Mesodermal cell (in vitro differentiated cells): ENCODE data around the gene ZSCAN10.
"Not testable (repeated sequence)": the region's sequence is repeated elsewhere in the genome, so short reads cannot be mapped to it uniquely, and the experiment has no call there.

ENCODE experiments used
- H3K27ac ChIP-seq: 2 replicates; pipeline ENCODE4 v1.7.0; 2013; ENCODE audit warnings: mild to moderate bottlenecking, low read depth, low read length, moderate library complexity; ENCODE audit not compliant: severe bottlenecking
- H3K36me3 ChIP-seq: 2 replicates; pipeline ENCODE4 v1.7.1; 2013; ENCODE audit warnings: mild to moderate bottlenecking, low read length, moderate library complexity; ENCODE audit not compliant: control insufficient read depth, insufficient read depth
- H3K4me1 ChIP-seq: one replicate; pipeline ENCODE4 v1.7.1; 2013; ENCODE audit warnings: mild to moderate bottlenecking, low read length; ENCODE audit not compliant: insufficient read depth, control insufficient read depth, poor library complexity, severe bottlenecking
- H3K4me3 ChIP-seq: 2 replicates; pipeline ENCODE4 v1.7.0; 2013; ENCODE audit warnings: low read length, control low read depth, mild to moderate bottlenecking; ENCODE audit not compliant: insufficient read depth, poor library complexity, severe bottlenecking; ENCODE audit errors: extremely low read depth
- H3K9me3 ChIP-seq: 2 replicates; pipeline ENCODE4 v1.7.1; 2013; ENCODE audit warnings: mild to moderate bottlenecking, low read length, moderate library complexity; ENCODE audit not compliant: control insufficient read depth
- WGBS, 2 experiments: methylation state at CpG; one replicate each; pipeline ENCODE4 v1.1.5; 2013; ENCODE audit warnings: missing lambda C conversion rate in 2 of 2; ENCODE audit not compliant: insufficient coverage in 2 of 2; 5-methylcytosine and 5-hydroxymethylcytosine counted together

Gene ZSCAN10

GRCh38 chr16:3142770-3143169, 43.7 kb upstream of the ZSCAN10 start:
- H3K9me3 ChIP-seq: no peaks in the 10 kb centered on the region
- peaks cover 31% of the 10 kb centered on the region for H3K36me3 ChIP-seq
- H3K4me3 ChIP-seq: no peak overlapping the region
- no peak overlapping the region for H3K27ac ChIP-seq
- WGBS, 2 experiments: 97% methylated on average over 11 to 12 of the region's 13 CpGs
- H3K4me1 ChIP-seq: peaks cover 16% of the 10 kb centered on the region

GRCh38 chr16:3142327-3142726, 43.2 kb upstream of the ZSCAN10 start:
- no peak overlapping the region for H3K27ac ChIP-seq
- H3K36me3 ChIP-seq: peaks cover 36% of the 10 kb centered on the region
- WGBS, 2 experiments: 95 to 97% methylated on average over 19 to 20 of the region's 22 CpGs
- no peaks in the 10 kb centered on the region for H3K9me3 ChIP-seq
- peaks cover 16% of the 10 kb centered on the region for H3K4me1 ChIP-seq
- H3K4me3 ChIP-seq: no peak overlapping the region

DNA sequence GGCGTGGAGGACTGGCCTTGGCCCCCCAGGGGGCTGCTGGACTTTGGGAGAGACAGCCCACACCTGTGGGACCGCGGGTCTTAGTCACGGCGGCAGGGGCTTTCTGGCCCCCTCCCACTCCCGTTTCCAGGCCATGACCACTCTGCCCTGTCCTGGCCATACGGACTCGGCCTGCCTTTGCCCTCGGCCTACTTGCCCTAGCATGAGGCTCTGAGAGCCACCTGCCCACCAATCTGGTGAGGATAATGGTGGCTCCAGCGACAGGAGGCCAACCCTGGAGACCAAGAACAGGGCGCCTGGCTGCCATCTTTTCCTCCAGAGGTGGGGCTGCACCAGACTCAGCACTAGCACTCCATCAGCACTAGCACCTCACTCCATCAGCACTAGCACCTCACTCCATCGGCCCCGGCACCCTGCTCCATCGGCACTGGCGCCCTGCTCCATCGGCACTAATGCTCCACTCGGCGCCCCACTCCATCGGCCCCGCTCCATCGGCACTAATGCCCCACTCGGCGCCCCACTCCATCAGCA, 42.8 kb upstream of the ZSCAN10 start:
- WGBS, 2 experiments: 93 to 94% methylated on average over 12 to 23 of the region's 23 CpGs

GRCh38 chr16:3140603-3141427, 41.7 kb upstream of the ZSCAN10 start:
- Histone ChIP-seq H3K4me3 (no peak overlapping the region), H3K4me1 (peaks cover 21% of the 10 kb centered on the region), H3K36me3 (peaks cover 42% of the 10 kb centered on the region), H3K9me3 (no peaks in the 10 kb centered on the region), H3K27ac (no peak overlapping the region)
- WGBS, 2 experiments: 96 to 97% methylated on average over 68 to 69 of the region's 69 CpGs

More for the DNA sequence above, 42.8 kb upstream of the ZSCAN10 start:
- Histone ChIP-seq H3K4me1 (peaks cover 16% of the 10 kb centered on the region), H3K27ac (no peak overlapping the region), H3K36me3 (peaks cover 39% of the 10 kb centered on the region), H3K9me3 (no peaks in the 10 kb centered on the region), H3K4me3 (no peak overlapping the region)

DNA sequence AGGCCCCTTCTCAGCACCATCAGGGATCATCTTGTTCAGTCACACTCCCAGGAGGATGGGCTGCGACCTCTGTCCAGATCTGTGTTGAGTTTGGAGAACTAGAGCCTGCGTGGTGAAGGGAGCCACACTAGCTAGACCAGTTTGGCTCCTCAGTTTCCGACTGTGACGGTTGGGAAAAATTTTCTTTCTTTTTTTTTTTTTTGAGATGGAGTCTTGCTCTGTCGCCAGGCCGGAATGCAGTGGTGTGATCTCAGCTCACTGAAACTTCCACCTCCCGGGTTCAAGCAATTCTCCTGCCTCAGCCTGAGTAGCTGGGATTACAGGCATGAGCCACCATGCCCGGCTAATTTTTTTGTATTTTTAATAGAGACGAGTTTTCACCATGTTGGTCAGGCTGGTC, 40.5 kb upstream of the ZSCAN10 start:
- 92 to 94% methylated on average over 9 of the region's 9 CpGs for WGBS, 2 experiments

DNA sequence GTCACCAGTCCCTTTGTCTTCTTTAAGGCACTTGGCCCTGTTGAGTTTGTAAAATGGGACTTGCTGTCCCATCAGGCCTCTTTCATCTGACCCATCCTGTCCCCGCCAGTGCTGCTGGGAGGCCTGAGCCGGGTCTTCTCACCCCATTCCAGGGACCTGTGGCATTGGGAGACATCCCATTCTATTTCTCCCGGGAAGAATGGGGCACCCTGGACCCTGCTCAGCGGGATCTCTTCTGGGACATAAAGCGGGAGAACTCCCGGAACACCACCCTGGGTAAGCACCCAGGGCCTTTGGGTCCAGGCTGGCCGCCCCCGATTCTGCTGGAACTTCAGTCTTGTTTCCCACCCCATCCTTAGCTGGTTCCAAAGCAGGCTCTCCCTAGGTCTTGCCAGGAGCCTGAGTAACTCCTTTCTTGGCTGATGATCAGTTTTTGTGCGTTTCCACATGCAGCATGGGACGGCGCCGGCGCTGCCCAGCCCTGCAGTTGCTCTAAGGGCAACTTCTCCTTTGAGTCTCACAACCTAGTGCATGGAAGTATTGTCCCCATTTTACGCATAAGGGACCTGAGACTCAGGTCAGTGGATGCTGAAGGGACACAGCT, 39.8 kb upstream of the ZSCAN10 start:
- Histone ChIP-seq H3K4me3 (no peak overlapping the region), H3K4me1 (peaks cover 23% of the 10 kb centered on the region), H3K36me3 (peaks cover 42% of the 10 kb centered on the region), H3K27ac (no peak overlapping the region), H3K9me3 (no peaks in the 10 kb centered on the region)
- WGBS, 2 experiments: 93% methylated on average over 12 to 14 of the region's 14 CpGs

More for the DNA sequence above, 40.5 kb upstream of the ZSCAN10 start:
- not testable (repeated sequence) for H3K9me3 ChIP-seq, H3K4me3 ChIP-seq, H3K27ac ChIP-seq
- Histone ChIP-seq H3K36me3 (peaks cover 42% of the 10 kb centered on the region), H3K4me1 (peaks cover 23% of the 10 kb centered on the region)

DNA sequence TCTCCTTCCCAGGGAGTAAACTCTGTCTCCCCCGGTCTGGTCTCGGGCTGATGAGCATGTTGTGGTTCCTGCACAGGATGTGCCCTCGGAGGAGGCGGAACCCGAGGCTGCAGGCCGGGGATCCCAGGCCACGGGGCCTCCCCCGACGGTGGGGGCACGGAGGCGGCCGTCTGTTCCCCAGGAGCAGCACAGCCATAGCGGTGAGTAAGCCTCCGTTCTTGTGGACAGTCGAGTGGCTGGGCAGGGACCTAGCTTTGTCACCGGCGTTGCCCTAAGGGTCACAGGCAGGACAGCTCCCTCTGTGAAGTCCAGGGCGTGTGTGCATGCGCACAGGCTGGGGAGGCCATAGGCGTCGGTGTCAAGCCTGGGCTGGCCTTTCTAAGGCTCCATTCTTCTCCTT, 39.2 kb upstream of the ZSCAN10 start:
- Histone ChIP-seq H3K4me3 (no peak overlapping the region), H3K9me3 (no peaks in the 10 kb centered on the region), H3K4me1 (peaks cover 23% of the 10 kb centered on the region), H3K36me3 (peaks cover 42% of the 10 kb centered on the region), H3K27ac (no peak overlapping the region)
- 96 to 98% methylated on average over 21 of the region's 21 CpGs for WGBS, 2 experiments

DNA sequence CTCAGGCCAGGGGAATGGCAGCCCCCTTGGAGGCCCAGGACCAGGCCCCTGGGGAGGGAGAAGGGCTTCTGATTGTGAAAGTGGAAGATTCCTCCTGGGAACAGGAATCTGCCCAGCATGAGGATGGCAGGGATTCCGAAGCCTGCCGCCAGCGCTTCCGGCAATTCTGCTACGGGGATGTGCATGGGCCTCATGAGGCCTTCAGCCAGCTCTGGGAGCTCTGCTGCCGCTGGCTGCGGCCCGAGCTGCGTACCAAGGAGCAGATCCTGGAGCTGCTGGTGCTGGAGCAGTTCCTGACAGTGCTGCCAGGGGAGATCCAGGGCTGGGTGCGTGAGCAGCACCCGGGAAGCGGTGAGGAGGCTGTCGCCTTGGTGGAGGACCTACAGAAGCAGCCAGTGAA, 38.2 kb upstream of the ZSCAN10 start:
- Histone ChIP-seq H3K36me3 (peaks cover 50% of the 10 kb centered on the region), H3K27ac (no peak overlapping the region), H3K9me3 (no peaks in the 10 kb centered on the region), H3K4me3 (no peak overlapping the region), H3K4me1 (peaks cover 23% of the 10 kb centered on the region)
- 98 to 99% methylated on average over 13 of the region's 13 CpGs for WGBS, 2 experiments

DNA sequence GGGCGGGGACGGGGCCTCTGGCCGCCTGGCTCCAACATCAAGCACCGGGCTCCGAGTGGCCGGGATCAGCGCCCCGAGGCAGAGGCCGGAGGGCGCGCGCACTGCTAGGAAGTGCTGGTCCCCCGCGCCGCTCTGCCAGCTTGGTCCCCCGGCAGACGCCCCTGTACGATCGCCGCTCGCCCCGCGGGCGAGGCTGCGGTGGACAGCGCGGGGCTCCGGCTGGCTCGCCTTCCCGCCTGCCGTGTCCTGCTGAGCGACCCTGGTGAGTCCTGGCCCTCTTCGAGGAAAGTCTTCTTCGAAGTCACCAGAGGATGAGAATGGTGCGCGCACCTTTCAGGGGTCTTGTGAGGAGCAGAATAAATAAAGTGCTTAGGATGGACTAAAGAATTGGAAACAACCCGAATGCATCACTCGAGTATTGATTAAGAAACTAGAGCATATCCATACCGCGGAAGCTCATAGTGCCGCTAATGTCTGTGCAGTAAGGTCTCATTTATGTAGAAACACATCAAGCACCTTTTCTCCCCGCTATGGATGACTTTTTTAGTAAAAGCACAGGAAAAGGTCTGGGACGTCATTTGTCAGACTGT, 36.1 kb upstream of the ZSCAN10 start:
- Histone ChIP-seq H3K4me1 (peaks cover 23% of the 10 kb centered on the region), H3K36me3 (peaks cover 52% of the 10 kb centered on the region), H3K4me3 (peak overlapping the region; percentile 88), H3K9me3 (no peaks in the 10 kb centered on the region), H3K27ac (peak overlapping the region; percentile 67)
- 0 to 1% methylated on average over 36 to 39 of the region's 43 CpGs for WGBS, 2 experiments

DNA sequence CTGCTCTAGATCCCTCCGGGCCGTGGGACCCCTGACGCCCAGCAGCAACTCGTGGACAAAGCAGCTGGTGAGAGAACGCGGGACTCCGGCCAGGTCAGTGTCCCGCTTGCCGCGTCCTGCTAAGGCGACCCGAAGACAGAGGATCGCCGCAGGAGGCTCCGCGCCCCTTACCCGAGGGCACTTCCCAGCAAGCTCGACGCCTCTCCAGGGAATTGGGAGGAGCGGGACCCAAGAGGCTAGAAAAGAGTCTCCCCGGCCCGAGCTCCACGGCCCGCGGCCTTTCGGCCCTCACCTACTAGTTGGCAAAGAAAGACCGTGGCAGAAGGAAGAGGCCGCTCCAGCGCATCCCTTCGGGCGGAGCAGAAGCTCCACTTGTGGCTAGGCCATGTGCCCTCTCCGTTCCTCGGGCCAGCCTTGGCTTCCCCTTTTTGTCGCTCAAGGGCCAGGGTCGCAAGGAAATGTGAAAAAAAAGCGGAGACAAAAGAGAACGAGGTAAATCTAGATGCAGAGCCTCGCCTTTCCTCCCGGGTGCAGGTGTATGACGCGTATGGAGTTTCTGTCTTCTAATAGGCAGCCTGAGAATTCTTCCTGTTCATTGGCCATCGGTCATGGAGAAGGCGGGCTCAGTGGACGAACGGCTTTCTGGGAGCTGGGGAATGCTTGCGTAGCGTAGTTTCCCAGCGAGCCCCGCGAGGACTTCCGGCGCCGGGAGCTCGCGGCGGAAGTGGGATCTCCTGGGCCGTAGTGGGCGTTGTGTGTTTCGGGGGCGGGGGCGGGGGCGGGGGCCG, 35.4 kb upstream of the ZSCAN10 start, which contains the start of gene ZNF213:
ZNF213 (plus strand) TSS at position 692 of the 788 bp plus-strand sequence. CDS start 2,252 bp downstream, outside the sequence.
- H3K9me3 ChIP-seq: no peaks in the 10 kb centered on the region
- 0% methylated on average over 41 to 45 of the region's 63 CpGs for WGBS, 2 experiments
- H3K4me3 ChIP-seq: peak within 1 kb of the TSS; percentile 100
- H3K27ac ChIP-seq: peak within 1 kb of the TSS; percentile 89
- H3K4me1 ChIP-seq: peaks cover 21% of the 10 kb centered on the region
- peaks cover 49% of the 10 kb centered on the region for H3K36me3 ChIP-seq
